Cardiac septum (tissue), 1 donor: ENCODE measurements around the gene PTGER4. TPM values are rescaled to one million over a fixed set of nuclear protein-coding genes. Genes with fewer than 3 reads are reported as not detected.

Experiments
- DNase-seq: peaks from one replicate; pipeline ENCODE4 v3.0.0-alpha.2; 2020; ENCODE audit warnings: low spot score
- intact Hi-C: fragments of 100-400 bp; cut with DNase I; formaldehyde crosslinking; loops from one replicate; pipeline ENCODE4 v1.14.0; 2022
- total RNA-seq: library from RNA; stranded (reverse); fragmentation: NEBNext Ultra II Directional; extraction: Animal tissue kit (Norgen Biotek cat#: 25700); gene quantifications from one replicate; pipeline ENCODE4 v1.2.1, GENCODE V29; 2021
- donor health status: DM: no; HTN: no; CAD: no.

Gene PTGER4
- total RNA-seq, 1 donor from 2014 or later: 6.1 TPM

DNA sequence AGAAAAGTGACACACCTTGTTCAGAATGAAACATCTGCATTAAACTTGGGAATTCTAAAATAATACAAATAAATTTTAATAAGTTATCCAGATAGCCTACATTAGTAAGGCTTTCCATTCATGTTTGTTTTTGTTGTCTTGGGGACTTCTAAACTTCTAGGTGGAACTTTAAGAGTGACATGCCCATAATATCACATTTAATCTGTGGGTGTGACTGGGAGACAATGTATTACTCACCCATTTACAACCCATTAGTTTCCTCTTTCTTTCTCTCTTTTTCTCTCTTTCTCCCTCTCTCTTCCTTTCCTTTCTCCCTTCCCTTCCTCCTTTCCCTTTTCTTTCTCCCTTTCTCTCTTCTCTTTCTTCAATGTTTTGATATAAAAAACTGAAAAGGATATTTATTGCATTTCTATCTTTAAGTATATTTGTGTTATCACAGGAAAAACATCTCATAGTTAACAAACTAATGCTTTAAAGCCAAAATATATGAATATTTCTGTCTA lies 12.5 kb upstream of the PTGER4 start:
- DNase-seq: no peak
- intact Hi-C loops: no loop called here

DNA sequence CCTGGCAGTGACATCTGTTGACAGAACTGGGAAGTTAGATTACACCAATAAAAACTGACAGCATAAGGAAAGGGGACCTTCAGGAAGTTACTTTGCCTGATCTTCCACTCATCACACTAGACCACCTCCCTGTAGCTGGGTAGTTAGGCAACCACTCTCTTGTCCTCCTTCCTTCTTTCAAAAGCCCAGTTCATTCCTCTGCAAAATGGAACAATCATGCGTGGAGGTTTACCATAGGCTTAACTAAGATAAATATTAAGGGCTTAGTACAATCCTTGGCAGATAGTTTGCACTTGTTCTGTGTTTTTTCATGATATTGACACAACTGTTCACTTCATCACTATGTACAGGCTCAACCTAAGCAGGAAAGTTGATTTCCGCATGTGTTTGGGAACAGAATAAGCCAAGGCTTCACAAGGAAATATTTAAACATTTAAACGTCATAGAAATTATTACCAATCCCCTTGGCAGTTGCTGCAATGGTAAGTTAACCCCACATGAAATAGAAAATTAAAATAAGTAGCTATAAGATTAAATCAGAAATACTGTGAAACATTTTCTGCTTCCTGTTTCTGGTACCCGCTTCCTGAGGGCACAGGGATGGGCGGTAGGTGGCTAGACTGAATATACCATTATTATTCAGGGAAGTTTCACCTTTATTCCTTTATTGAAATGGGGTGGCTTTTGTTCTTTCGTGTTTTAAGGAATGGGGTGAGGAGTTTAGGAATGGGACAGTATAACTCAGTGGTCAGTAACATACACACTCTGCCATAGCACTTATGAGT lies 9.9 kb upstream of the PTGER4 start:
- no peak for DNase-seq
- intact Hi-C loops: loop anchor here (10.0 kb wide), 1 partner anchor 645 kb away; no protein-coding TSS in a partner anchor

DNA sequence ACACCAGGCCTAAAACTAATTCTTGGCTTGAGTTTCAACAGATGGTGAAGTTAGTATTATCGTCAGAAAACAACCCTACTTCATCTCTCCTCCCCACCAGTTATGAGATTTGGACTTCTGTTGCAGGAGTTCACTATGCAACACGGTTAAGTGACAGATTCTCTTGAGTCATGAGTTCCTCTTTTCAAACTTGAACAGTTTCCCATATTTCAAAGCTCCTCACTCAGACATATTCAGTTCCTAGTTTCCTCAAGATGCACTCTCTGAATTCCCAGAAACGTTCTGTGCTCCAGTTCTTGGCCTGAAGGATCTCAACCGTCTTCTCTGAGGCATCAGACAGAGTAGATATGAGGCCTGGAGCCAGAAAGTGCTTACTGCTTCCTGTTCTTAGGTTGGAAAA lies 7.3 kb upstream of the PTGER4 start:
- intact Hi-C loops: loop anchor here (10.0 kb wide), 1 partner anchor 648 kb away; no protein-coding TSS in a partner anchor
- DNase-seq: no peak

DNA sequence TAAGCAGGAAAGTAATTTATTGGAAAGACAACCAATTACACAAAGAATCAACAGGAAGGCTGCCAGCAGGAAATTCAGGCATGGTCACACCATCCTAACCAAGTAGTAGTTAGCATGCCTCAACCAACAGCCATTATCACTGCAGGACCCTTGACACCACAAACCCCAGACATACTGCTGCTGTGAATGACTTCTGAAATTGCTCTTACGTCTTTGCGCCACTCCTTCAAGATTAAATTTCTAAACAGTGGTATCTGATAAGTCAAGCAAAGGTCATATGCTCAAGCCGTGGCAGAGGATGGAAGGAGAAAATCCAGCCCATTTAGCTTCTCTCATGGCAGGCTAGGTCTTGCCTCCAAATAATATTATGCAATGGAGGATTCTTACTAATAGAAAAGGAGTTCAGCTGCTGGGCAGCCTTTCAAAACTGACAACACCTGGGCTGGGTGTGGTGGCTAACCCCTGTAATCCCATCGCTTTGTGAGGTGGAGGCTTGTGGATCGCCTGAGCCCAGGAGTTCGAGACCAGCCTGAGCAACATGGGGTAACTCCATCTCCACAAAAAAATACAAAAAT lies 5.0 kb upstream of the PTGER4 start:
- intact Hi-C loops: loop anchor here (10.0 kb wide), 1 partner anchor 650 kb away; no protein-coding TSS in a partner anchor

DNA sequence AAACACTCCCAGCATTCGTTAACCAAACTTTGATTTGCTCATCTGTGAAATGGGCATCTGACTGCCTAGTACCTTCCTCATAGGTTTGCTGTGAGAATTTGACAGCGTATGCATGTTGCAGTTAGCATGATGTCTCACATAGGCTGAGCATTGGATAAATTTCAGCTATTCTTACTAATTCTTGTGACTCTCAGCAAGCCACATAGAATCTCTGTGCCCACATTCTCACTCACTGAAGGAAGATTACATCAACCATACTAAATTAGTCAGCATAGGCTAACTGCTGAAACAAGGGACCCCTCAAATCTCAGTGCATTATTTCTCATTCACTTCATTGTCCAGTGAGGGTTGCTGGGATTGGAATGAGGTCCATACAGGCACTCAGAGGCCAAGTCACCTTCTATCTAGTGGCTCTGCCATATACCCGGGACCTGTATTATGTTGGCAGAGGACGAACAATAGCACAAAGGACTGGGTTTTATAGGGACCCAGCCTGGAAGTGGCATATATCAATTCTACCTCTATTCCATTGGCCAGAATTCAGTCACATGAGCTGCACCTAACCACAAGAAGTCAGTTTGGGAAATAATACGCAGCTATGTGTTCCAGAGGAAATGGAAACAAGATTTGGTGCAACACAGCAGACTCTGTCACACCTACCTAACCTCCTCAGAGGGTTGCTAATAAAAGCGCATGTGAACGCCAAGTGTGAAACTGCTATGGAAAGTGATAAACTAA lies 4.2 kb upstream of the PTGER4 start:
- intact Hi-C loops: loop anchor here (10.0 kb wide), 1 partner anchor 651 kb away; no protein-coding TSS in a partner anchor
- no peak for DNase-seq

More for the DNA sequence above, 5.0 kb upstream of the PTGER4 start:
- DNase-seq: no peak

DNA sequence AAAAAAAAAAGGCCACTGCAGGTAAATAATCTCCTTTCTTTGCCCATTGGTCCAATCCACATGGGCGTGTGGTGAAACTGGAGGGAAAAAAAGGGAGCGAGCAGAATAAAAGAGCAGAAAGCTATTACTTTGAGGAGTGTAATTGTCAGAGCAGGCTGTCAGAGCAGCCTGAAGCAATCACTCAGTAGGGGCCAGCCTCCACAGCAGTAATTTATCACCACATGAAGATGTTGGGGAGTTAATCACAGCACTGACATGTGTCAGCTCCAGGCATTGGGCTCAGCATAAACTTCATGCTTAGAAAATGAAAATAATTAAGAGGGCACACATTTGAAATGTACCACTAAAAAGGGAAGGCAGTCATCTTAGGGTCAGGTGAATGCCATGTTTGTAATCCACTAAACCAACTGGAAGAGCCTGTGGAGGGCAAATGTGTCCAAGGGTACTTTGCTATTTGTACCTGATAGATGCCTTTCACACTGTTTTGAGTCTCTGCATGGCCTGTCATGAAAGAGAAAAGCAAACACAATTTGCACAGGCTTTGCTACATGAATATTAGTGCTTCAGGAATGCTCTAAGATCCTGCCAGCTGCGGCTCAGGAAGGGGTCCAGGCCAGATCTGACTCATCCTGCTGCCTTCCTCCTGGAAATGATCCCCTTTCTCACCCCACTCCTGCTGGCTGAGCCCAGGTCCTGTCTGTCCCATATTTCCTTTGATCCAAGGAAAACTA lies 2.9 kb upstream of the PTGER4 start:
- DNase-seq: no peak
- intact Hi-C loops: loop anchor here (10.0 kb wide), 1 partner anchor 652 kb away; no protein-coding TSS in a partner anchor

DNA sequence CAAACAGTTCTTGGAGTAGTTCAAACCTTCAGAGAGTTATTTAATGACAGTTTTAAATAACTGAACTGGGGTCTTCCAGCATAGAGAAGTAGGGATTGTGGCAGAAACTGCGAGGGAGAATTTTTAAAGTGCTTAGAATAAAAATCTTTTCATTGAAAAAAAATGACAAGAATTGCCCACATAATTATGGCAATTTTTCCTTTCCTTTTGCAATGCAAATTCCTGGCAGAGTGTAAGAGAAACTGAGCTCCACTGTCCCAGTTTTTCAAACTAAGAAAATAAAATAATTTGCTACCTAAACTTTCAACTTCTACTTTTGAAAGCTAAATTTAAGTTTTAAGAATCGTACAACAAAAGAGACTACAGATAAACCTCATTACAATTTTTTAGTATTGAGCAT lies 2.3 kb upstream of the PTGER4 start:
- no peak for DNase-seq
- intact Hi-C loops: loop anchor here (10.0 kb wide), 1 partner anchor 653 kb away; no protein-coding TSS in a partner anchor

DNA sequence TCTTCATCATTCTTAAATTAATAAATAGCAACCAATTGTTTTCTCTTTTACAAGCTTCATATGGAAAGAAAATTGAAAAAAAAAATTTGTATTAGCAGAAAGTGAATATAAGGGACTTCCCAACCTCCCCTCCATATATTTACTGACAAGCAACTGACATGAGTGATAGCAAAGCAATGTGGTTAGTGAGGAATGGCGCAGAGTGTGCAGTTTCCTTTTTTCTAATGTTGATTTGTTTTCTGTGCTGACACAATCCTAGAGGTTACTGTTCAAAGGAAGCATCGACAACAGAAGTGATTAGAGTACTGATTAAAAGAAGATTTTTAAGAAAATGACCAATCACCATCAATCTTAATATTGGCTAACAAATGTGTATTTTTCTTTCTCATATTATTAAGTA lies 1.7 kb upstream of the PTGER4 start:
- DNase-seq: no peak
- intact Hi-C loops: loop anchor here (10.0 kb wide), 1 partner anchor 653 kb away; no protein-coding TSS in a partner anchor

DNA sequence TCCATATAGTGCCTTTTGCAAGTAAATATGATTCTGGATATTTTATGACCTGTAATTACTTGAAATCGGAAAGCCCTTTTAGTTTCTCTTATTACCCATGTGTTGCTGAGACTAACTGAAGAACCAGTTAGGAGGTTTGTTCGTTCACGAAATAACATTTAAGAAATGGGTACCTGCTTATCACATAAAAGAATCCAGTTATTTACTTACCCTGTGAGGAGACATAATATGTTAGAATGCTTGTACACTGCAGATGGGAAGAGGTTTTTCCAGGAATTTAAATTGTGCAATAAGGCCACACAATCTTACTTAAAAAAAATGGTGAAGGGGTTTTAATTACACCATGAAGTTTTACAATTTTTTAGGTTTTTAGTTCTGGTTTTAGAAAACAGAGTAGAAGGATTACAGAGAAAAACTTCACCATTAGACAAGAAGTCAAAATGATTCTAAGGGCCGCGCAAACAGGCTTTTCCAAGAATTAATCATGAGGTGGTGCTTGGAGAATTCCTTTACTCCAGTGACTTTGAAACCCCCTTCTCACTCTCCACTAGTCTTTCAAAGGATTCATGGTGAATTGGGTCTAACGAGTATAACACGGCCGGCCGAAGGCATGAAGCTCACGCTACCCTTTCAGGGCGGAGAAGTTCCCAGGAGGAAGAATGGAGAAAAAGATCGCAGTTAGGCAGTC lies 1.1 kb upstream of the PTGER4 start:
- intact Hi-C loops: loop anchor here (10.0 kb wide), 1 partner anchor 654 kb away; no protein-coding TSS in a partner anchor
- DNase-seq: no peak

DNA sequence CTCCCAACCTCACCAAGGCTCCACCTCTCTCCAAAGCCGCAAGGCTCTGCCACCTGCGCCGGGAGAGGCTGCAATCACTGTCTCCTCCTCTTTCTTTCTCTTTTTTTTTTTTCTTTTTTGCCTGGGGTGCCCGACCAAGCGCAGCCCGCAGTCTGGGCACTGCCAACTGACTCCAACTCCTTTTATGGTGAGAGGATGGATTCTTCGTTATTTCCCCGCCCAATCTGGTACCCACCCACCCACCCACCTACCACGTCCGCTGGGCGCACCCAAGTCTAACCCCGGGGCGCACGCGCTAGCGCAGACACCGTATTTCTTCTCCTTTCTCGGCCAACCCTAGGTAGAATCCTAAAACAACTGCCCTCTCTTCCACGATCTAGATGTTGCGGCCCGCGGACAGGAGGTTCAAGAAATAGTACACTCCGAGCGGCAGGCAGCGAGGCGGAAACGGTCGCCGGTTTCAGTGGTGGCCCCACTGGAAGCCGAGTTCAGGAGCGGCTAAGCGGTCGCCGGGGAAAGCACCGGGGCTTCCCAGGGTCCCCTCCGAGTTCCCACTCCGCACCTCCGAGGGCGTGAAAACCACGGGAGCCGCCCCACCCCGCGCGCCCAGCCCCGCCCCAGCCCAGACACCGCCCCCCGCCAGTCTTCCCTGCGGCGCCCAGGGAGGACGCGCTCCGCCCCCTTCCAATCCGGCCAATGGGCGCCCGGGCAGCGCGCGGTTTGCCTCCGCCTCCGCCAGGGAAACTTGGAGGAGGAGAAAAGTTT lies 385 bp upstream of the PTGER4 start:
- intact Hi-C loops: loop anchor here (10.0 kb wide), 1 partner anchor 655 kb away; no protein-coding TSS in a partner anchor
- peak; percentile 98 for DNase-seq

DNA sequence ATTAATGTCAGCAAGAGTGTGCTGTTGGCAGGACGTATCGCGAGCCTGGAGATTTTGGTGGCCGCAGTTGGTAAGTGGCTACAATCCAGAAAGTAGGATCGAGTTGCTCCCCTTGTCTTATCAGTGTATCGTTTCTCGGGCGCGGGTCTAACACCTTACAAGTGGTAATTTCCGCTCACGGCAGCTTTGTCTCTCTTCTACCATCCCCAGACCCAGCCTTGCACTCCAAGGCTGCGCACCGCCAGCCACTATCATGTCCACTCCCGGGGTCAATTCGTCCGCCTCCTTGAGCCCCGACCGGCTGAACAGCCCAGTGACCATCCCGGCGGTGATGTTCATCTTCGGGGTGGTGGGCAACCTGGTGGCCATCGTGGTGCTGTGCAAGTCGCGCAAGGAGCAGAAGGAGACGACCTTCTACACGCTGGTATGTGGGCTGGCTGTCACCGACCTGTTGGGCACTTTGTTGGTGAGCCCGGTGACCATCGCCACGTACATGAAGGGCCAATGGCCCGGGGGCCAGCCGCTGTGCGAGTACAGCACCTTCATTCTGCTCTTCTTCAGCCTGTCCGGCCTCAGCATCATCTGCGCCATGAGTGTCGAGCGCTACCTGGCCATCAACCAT lies 1.1 kb downstream of the PTGER4 start:
- peak; percentile 78 for DNase-seq
- intact Hi-C loops: loop anchor here (5.0 to 10.0 kb wide), 3 partner anchors 109 to 479 kb away; no protein-coding TSS in a partner anchor

DNA sequence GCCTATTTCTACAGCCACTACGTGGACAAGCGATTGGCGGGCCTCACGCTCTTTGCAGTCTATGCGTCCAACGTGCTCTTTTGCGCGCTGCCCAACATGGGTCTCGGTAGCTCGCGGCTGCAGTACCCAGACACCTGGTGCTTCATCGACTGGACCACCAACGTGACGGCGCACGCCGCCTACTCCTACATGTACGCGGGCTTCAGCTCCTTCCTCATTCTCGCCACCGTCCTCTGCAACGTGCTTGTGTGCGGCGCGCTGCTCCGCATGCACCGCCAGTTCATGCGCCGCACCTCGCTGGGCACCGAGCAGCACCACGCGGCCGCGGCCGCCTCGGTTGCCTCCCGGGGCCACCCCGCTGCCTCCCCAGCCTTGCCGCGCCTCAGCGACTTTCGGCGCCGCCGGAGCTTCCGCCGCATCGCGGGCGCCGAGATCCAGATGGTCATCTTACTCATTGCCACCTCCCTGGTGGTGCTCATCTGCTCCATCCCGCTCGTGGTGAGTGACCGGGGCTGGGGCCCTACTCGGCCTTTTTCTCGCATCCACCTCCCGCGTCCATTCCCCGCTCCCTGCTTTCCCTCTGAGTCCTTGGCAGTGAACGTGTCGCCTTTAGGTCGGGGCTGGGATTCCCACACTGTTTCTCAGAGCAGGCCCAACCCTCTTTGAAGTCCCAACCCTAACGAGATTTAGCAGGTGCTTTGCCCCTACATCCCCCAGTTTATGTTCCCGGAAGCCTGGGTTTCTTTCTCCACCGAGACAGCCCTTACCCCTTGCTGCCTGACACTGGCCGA lies 1.8 kb downstream of the PTGER4 start:
- peak; percentile 84 for DNase-seq
- intact Hi-C loops: loop anchor here (5.0 to 10.0 kb wide), 3 partner anchors 109 to 479 kb away; no protein-coding TSS in a partner anchor

DNA sequence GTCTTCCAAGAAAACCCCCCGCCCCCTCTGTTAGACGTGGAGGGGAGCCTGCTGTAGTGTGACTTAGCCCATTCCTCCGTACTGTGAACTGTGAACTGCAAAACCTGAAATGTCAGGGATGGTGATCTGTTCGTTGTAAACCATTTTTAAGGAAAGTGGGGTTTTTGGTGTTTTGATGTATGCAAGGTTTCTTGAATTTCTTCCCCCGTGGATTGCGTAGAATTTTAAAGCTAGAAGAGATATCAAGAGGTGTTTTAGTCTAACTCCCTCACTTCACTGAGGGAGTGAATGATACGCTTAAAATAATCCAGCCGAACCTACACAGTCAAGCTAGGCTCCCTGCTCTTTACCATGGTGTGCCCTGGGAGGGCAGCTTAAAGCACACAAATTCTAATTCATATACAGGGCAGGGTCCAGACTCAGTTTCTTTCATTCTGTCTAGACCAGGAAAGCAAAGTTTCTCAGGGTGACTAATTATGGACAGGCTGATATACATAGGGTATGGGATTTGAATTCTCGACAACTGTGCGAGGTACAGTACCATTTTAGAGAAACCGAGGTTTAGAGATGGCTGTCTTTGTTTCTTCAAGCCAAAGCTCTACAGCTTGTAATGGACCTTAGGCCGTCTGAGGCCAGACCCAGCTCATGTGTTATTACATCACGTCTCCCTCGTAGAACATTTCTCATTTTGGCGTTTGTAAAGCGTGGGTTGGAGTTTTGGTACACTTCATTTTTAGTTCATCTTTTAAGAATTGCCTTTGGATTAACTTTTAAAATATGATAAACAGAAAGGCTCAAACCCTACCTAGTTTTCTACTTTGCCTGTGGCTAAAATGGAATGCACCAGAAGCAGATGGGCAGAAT lies 2.7 kb downstream of the PTGER4 start:
- no peak for DNase-seq
- intact Hi-C loops: loop anchor here (5.0 to 10.0 kb wide), 3 partner anchors 110 to 480 kb away; no protein-coding TSS in a partner anchor

DNA sequence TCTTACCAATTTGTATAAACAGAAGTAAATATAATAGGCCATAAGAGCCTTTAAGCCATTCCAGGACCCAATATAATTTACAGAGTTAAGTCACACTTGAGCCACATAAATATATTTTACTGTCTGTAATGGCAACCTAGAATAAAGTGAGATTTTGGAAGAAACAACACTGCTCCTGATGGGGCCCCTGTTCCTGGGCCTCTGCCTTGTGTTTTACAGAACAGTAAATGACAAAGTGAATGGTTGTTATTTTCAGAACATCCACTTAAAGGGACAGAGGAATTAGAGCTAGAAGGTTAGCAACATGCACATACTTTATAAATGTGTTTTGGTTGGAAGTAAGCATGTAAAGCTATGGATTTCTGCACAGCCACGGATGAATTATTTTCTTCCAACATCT lies 3.6 kb downstream of the PTGER4 start:
- intact Hi-C loops: loop anchor here (5.0 to 10.0 kb wide), 3 partner anchors 111 to 481 kb away; no protein-coding TSS in a partner anchor
- no peak for DNase-seq

DNA sequence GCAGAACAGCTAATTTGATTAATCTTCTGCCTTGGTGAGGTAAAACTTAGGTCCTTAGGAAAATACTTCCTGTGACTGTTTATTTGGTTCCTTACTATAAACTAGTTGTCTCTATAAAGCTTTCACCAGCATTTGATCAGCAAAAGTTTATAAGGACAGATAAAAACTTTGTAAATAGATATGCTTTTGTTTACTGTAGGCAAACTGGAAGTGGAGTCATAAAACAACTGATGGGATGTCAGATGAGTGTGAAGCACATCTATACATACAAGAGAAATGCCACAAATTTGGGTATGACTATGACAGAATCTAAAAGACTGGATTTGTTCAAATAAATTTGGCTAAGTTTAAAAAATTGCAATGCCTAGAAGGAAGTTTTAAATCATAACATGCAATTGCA lies 5.5 kb downstream of the PTGER4 start:
- intact Hi-C loops: loop anchor here (5.0 to 10.0 kb wide), 4 partner anchors 278 to 1103 kb away; no protein-coding TSS in a partner anchor
- DNase-seq: no peak
